Measurements from ENCODE around the gene EYA2. TPM values are rescaled to one million over a fixed set of nuclear protein-coding genes. Genes with fewer than 3 reads are reported as not detected.

Gene EYA2
- total RNA-seq, 4 donors from 2014 or later: 9.7 to 22.1 (median 14.3) TPM

DNA sequence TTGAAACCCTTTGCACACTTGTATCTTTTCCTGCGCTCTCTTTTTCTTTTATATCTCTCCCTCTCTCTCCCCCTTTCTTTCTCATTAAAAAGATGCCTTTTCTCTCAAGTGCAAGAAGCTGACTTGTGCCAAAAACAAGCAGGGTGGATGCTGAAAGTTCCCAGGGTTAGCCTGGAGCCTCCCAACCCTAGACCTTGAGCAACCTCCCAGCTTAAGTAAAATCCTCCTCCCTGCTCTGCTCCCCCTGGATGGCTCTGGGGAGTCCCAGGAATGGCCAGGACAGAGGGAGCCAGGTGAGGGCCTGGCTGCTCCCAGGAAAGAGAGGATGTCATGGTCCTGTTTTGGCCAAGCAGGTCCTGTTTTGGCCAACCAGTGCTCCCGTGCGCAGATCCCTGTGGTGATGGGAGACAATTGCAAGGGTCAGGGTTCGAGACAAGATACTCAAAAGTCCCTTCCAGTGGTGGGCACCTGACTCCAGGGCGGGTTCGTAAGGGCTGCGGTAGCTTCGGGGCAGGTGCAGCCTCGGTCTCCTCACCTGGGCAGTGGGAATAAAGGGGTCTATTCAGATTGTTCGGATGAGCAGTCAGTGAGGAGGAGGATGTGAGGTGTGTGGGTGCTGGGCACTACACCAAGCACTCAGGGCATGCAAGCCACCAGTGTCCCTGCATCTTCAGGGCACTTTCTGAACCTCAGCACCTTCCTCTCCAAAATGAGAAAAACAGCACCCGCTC lies 49.4 kb downstream of the EYA2 start:
- no peak overlapping the region for H3K4me3 ChIP-seq
- H3K4me1 ChIP-seq: peaks cover 4 to 48% (median 9%) of the 10 kb centered on the region in 3 donors
- H3K36me3 ChIP-seq: no peaks in the 10 kb centered on the region
- TF ChIP-seq, protein P1, sequence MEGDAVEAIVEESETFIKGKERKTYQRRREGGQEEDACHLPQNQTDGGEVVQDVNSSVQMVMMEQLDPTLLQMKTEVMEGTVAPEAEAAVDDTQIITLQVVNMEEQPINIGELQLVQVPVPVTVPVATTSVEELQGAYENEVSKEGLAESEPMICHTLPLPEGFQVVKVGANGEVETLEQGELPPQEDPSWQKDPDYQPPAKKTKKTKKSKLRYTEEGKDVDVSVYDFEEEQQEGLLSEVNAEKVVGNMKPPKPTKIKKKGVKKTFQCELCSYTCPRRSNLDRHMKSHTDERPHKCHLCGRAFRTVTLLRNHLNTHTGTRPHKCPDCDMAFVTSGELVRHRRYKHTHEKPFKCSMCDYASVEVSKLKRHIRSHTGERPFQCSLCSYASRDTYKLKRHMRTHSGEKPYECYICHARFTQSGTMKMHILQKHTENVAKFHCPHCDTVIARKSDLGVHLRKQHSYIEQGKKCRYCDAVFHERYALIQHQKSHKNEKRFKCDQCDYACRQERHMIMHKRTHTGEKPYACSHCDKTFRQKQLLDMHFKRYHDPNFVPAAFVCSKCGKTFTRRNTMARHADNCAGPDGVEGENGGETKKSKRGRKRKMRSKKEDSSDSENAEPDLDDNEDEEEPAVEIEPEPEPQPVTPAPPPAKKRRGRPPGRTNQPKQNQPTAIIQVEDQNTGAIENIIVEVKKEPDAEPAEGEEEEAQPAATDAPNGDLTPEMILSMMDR (IDR thresholded peaks at IDR 0.05): no peak
- no peak for TF ChIP-seq POLR2A (IDR thresholded peaks at IDR 0.05)
- DNase-seq: no peak
- 81 to 99% methylated on average over 6 to 8 of the region's 11 CpGs for WGBS, 2 donors
- intact Hi-C loops (cut with DNase I): no loop called here
- no peaks in the 10 kb centered on the region for H3K27me3 ChIP-seq
- H3K9me3 ChIP-seq: no peaks in the 10 kb centered on the region
- no peak overlapping the region for H3K27ac ChIP-seq

DNA sequence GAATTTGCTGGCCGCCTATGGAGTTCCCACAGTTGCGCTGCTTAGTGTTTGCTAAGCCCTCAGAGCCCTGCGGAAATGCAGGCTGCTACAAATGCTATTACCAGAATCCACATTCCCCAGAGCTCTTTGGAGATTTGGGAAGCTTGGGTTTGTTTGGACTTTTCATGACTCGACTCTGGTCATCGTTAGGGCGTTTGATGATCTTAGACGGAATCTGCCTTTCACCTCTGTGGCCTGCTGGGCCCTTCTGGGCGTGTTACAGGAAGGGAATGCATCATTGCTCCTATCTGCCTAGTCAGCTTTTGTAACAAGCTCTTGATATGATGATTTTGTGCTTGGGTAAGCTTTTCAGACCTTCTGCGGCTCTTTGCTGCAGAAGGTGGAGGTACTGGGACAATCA lies 50.8 kb downstream of the EYA2 start:
- TF ChIP-seq, protein P1 (IDR thresholded peaks at IDR 0.05): no peak
- TF ChIP-seq POLR2A (IDR thresholded peaks at IDR 0.05): no peak
- Histone ChIP-seq H3K9me3 (no peaks in the 10 kb centered on the region), H3K36me3 (no peaks in the 10 kb centered on the region), H3K4me3 (no peak overlapping the region), H3K27me3 (no peaks in the 10 kb centered on the region), H3K27ac (peak overlapping the region; percentile 16 to 66 (median 43)), H3K4me1 (peaks cover 4 to 61% (median 9%) of the 10 kb centered on the region in 3 donors)
- no peak for DNase-seq
- intact Hi-C loops (cut with DNase I): no loop called here
- 49 to 66% methylated on average over 8 of the region's 9 CpGs for WGBS, 2 donors

DNA sequence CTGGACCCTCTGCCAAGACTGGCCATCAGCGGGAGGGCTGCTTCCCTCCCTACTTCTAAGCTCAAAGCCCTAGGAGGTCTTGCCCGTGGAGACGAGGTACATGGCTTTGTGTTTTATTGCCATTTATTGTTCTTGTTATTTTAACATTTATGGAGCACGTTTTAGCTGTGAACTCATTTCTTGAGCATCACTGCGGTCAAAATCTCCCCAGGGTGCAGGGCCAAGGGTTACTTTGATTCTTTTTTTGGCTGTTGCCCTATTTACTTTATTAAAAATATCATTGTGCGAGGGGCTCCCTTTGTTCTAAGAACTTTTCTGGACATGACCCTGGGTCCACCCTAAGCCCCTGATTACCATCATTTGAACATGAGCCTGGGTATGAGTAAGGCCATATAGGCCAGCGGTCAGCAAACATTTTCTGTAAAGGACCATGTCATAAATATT lies 51.6 kb downstream of the EYA2 start:
- WGBS, 2 donors: 75 to 89% methylated on average over 7 of the region's 7 CpGs
- no peaks in the 10 kb centered on the region for H3K27me3 ChIP-seq
- no peak for TF ChIP-seq POLR2A (IDR thresholded peaks at IDR 0.05)
- TF ChIP-seq, protein P1 (IDR thresholded peaks at IDR 0.05): no peak
- peaks cover 4 to 68% (median 9%) of the 10 kb centered on the region in 3 donors for H3K4me1 ChIP-seq
- no peaks in the 10 kb centered on the region for H3K36me3 ChIP-seq
- DNase-seq: no peak
- no peaks in the 10 kb centered on the region for H3K9me3 ChIP-seq
- H3K27ac ChIP-seq: peak overlapping the region; percentile 16 to 66 (median 43)
- intact Hi-C loops (cut with DNase I): no loop called here
- H3K4me3 ChIP-seq: no peak overlapping the region

DNA sequence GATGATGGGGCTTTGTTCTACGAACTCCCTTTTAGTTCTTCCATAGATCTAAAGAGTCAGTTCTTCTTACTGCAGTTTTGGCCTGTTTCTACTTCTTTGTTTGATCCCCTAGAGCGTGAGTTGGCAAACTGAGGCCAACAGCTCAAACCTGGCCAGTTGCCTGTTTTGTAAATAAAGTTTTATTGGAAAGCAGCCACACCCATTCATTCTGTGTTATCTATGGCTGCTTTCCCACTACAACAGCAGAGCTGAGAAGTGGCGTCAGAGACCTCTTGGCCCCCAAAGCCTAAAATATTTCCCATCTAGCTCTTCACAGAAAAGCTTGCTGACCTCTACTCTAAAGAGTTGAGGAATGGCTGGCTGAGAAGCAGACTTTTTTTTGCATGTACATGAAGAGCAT lies 52.2 kb downstream of the EYA2 start:
- no peak for DNase-seq
- TF ChIP-seq, protein P1 (IDR thresholded peaks at IDR 0.05): no peak
- TF ChIP-seq POLR2A (IDR thresholded peaks at IDR 0.05): no peak
- no peaks in the 10 kb centered on the region for H3K36me3 ChIP-seq
- intact Hi-C loops (cut with DNase I): no loop called here
- H3K9me3 ChIP-seq: no peaks in the 10 kb centered on the region
- H3K4me3 ChIP-seq: no peak overlapping the region
- H3K27me3 ChIP-seq: no peaks in the 10 kb centered on the region
- peaks cover 4 to 74% (median 9%) of the 10 kb centered on the region in 3 donors for H3K4me1 ChIP-seq
- 42 to 49% methylated on average over 3 of the region's 3 CpGs for WGBS, 2 donors
- H3K27ac ChIP-seq: peak overlapping the region in 3 of 4 donors; percentile 4 to 66 (median 23)

DNA sequence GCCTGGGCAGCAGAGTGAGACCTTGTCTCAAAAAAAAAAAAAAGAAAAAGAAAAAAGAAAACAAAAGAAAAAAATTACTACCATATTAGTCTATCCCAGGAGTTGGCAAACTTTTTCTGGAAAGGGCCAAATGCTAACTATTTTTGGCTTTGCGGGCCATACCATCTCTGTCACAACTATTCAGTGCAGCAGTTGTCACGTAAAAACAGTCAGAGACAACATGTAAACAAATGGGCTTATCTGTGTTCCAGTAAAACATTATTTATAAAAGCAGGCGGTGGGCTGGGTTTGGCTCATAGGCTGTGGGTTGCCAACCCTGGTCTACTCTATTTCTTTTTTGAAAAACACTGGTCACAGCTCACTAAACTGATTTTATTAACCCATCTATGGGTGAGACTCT lies 53.4 kb downstream of the EYA2 start:
- TF ChIP-seq, protein P1 (IDR thresholded peaks at IDR 0.05): no peak
- TF ChIP-seq POLR2A (IDR thresholded peaks at IDR 0.05): no peak
- no peaks in the 10 kb centered on the region for H3K9me3 ChIP-seq
- H3K27ac ChIP-seq: no peak overlapping the region
- 68 to 79% methylated on average over 3 of the region's 3 CpGs for WGBS, 2 donors
- DNase-seq: no peak
- H3K36me3 ChIP-seq: no peaks in the 10 kb centered on the region
- intact Hi-C loops (cut with DNase I): no loop called here
- H3K4me1 ChIP-seq: peaks cover 4 to 77% (median 9%) of the 10 kb centered on the region in 3 donors
- no peak overlapping the region for H3K4me3 ChIP-seq
- no peaks in the 10 kb centered on the region for H3K27me3 ChIP-seq
